Adrenal gland (tissue), 12 donors: Measurements from ENCODE around the gene SACM1L. TPM values are rescaled to one million over a fixed set of nuclear protein-coding genes. Genes with fewer than 3 reads are reported as not detected.
A peak's percentile ranks its signal among the peaks of the same experiment; 100 is the strongest.
"Not testable (repeated sequence)": the region's sequence is repeated elsewhere in the genome, so short reads cannot be mapped to it uniquely, and the experiment has no call there.

ENCODE experiments used
- DNase-seq, 7 donors: peaks; one replicate each; pipeline ENCODE4 v3.0.0-alpha.2; 2019 to 2020
- H3K27ac ChIP-seq, 5 donors: fragments of 200-600 bp; sonication (generic) in 4 of 5; 1 replicate in 3 of 5; 2 replicates in 2 of 5; pipeline versions ENCODE4 v1.5.1 to v1.8.0; 2016 to 2020; ENCODE audit warnings: mild to moderate bottlenecking in 1 of 5
- H3K27me3 ChIP-seq: fragments of 200-600 bp; 2 replicates; pipeline ENCODE4 v1.8.0; 2021
- H3K36me3 ChIP-seq, 2 donors: fragments of 200-600 bp; replicated peaks in 1 of 2; 1 replicate in 1 of 2; 2 replicates in 1 of 2; pipeline versions ENCODE4 v1.5.1 to v1.8.0; 2018 to 2022
- H3K4me1 ChIP-seq, 2 donors: fragments of 200-600 bp; replicated peaks in 1 of 2; 1 replicate in 1 of 2; 2 replicates in 1 of 2; pipeline versions ENCODE4 v1.5.1 to v1.8.0; 2018 to 2021
- H3K4me3 ChIP-seq, 4 donors: fragments of 200-600 bp; sonication (generic) in 3 of 4; one replicate each; pipeline ENCODE4 v1.5.1; 2016 to 2018
- H3K9me3 ChIP-seq, 3 donors: fragments of 200-600 bp; sonication (generic) in 1 of 3; replicated peaks in 1 of 3; 1 replicate in 2 of 3; 2 replicates in 1 of 3; pipeline versions ENCODE4 v1.5.1 to v1.8.0; 2016 to 2021
- CTCF ChIP-seq, 6 experiments: fragments of 450-650 bp in 4 of 6; fragments of 200-600 bp in 2 of 6; sonication (generic) in 1 of 6; IDR thresholded peaks; 1 replicate in 5 of 6; 2 replicates in 1 of 6; pipeline versions ENCODE4 v1.5.1 to v1.8.0; 2016 to 2021; ENCODE audit warnings: antibody characterized with exemption in 6 of 6, mild to moderate bottlenecking in 2 of 6, moderate library complexity in 1 of 6
- POLR2A ChIP-seq, 2 donors: fragments of 450-650 bp; IDR thresholded peaks; one replicate each; pipeline ENCODE4 v1.6.1; 2017; ENCODE audit warnings: antibody characterized with exemption in 2 of 2, mild to moderate bottlenecking in 2 of 2, moderate library complexity in 1 of 2
- WGBS, 4 donors: extraction: QIAGEN DNeasy Blood & Tissue Kit in 2 of 4; methylation state at CpG; one replicate each; pipeline versions ENCODE4 v1.1.5 to v1.1.7; 2013 to 2017; 5-methylcytosine and 5-hydroxymethylcytosine counted together
- intact Hi-C, 2 donors: fragments of 100-400 bp; cut with DNase I; formaldehyde crosslinking; loops; one replicate each; pipeline versions ENCODE4 v1.14.1 to v1.15.0; 2022 to 2023
- polyA plus RNA-seq, 3 donors: library from polyadenylated mRNA; stranded (reverse); fragments of 200-250 nt in 2 of 3; fragments of 350-450 nt in 1 of 3; fragmentation: Illumina TruSeq in 1 of 3; extraction: RNeasy Lipid Tissue Mini Kit (QIAGEN cat#74804) in 1 of 3; gene quantifications; one replicate each; pipeline ENCODE4 v1.2.3, GENCODE V29; 2013 to 2014
- total RNA-seq, 9 donors: library from RNA; depleted of rRNA in 4 of 9; stranded (reverse); fragments of >200 nt in 4 of 9; fragments of 120-200 nt in 1 of 9; fragmentation: NEBNext Ultra II Directional in 1 of 9; extraction: Animal tissue kit (Norgen Biotek cat#: 25700) in 1 of 9; gene quantifications; one replicate each; pipeline versions ENCODE4 v1.1.0 to v1.2.4, GENCODE V29; 2013 to 2023
- donor health status: healthy with polysubstance abuse.
- donor health status: Bipolar disorder and iron deficiency.
- donor health status: DM: yes; HTN: yes; CAD: no.
- donor health status: DM: no; HTN: no; CAD: no.
- donor health status: DM: no; HTN: no; CAD: no.
- donor health status: DM: yes; HTN: yes; CAD: no.

SACM1L gene
- total and polyA plus RNA-seq, 12 donors = 22.5 to 63.2 (median 44.8) TPM

GRCh38 chr3:45690336-45691035 is 1.3 kb downstream of the SACM1L start:
- Histone ChIP-seq H3K4me3 (peak overlapping the region in 2 of 4 donors; percentile 76 to 78), H3K27ac (peak overlapping the region in 4 of 5 donors; percentile 84 to 96 (median 92)), H3K36me3 (no peaks in the 10 kb centered on the region), H3K4me1 (peaks cover 32 to 60% of the 10 kb centered on the region in 2 donors), H3K27me3 (no peaks in the 10 kb centered on the region), H3K9me3 (no peaks in the 10 kb centered on the region)
- intact Hi-C loops = no loop called here
- 16 to 26% (median 20%) methylated on average over 4 of the region's 4 CpGs for WGBS, 4 donors
- no peak for DNase-seq
- TF ChIP-seq POLR2A (IDR thresholded peaks at IDR 0.05) = no peak
- no peak for TF ChIP-seq CTCF (IDR thresholded peaks at IDR 0.05)

GRCh38 chr3:45691842-45692241 is 2.6 kb downstream of the SACM1L start:
- no peak overlapping the region for H3K27ac ChIP-seq
- 74 to 93% (median 82%) methylated on average over 2 of the region's 2 CpGs for WGBS, 4 donors
- H3K9me3 ChIP-seq = no peaks in the 10 kb centered on the region
- TF ChIP-seq POLR2A (IDR thresholded peaks at IDR 0.05) (no peak), CTCF (IDR thresholded peaks at IDR 0.05) (no peak)
- no peak for DNase-seq
- no peak overlapping the region for H3K4me3 ChIP-seq
- intact Hi-C loops = no loop called here
- H3K4me1 ChIP-seq = peaks cover 32 to 60% of the 10 kb centered on the region in 2 donors
- H3K36me3 ChIP-seq = no peaks in the 10 kb centered on the region
- no peaks in the 10 kb centered on the region for H3K27me3 ChIP-seq

GRCh38 chr3:45692866-45693265 is 3.7 kb downstream of the SACM1L start:
- 82 to 100% (median 93%) methylated on average over 3 of the region's 3 CpGs for WGBS, 4 donors
- TF ChIP-seq CTCF (IDR thresholded peaks at IDR 0.05) (no peak), POLR2A (IDR thresholded peaks at IDR 0.05) (no peak)
- Histone ChIP-seq H3K4me1 (peaks cover 32 to 57% of the 10 kb centered on the region in 2 donors), H3K36me3 (no peaks in the 10 kb centered on the region), H3K27ac (no peak overlapping the region), H3K4me3 (no peak overlapping the region), H3K27me3 (no peaks in the 10 kb centered on the region), H3K9me3 (no peaks in the 10 kb centered on the region)
- intact Hi-C loops = no loop called here
- no peak for DNase-seq

- Histone ChIP-seq H3K9me3 (no peaks in the 10 kb centered on the region), H3K4me3 (no peak overlapping the region), H3K27me3 (no peaks in the 10 kb centered on the region), H3K4me1 (peaks cover 25 to 50% of the 10 kb centered on the region in 2 donors), H3K27ac (peak overlapping the region in 1 of 5 donors; percentile 53), H3K36me3 (no peaks in the 10 kb centered on the region)
- WGBS, 4 donors = 51 to 70% (median 62%) methylated on average over 3 of the region's 3 CpGs
- TF ChIP-seq CTCF (IDR thresholded peaks at IDR 0.05) = no peak
- no peak for TF ChIP-seq POLR2A (IDR thresholded peaks at IDR 0.05)
- no peak for DNase-seq
- intact Hi-C loops = no loop called here
Measured at GRCh38 chr3:45693941-45694521, 4.8 kb downstream of the SACM1L start.

- H3K27me3 ChIP-seq, DNase-seq, H3K27ac ChIP-seq, intact Hi-C loops, H3K4me3 ChIP-seq, H3K9me3 ChIP-seq, H3K36me3 ChIP-seq: not testable (repeated sequence)
- peaks cover 22 to 46% of the 10 kb centered on the region in 2 donors for H3K4me1 ChIP-seq
- 84 to 98% (median 97%) methylated on average over 4 of the region's 4 CpGs for WGBS, 4 donors
Measured at GRCh38 chr3:45695166-45695565, 6.0 kb downstream of the SACM1L start.
